Astrocyte of the hippocampus (primary cell): Measurements from ENCODE around the gene BANF1.

ENCODE experiments used
- DNase-seq: peaks from one replicate; pipeline ENCODE4 v3.0.0; 2011; ENCODE audit warnings: low read depth, low spot score

Gene BANF1

DNA sequence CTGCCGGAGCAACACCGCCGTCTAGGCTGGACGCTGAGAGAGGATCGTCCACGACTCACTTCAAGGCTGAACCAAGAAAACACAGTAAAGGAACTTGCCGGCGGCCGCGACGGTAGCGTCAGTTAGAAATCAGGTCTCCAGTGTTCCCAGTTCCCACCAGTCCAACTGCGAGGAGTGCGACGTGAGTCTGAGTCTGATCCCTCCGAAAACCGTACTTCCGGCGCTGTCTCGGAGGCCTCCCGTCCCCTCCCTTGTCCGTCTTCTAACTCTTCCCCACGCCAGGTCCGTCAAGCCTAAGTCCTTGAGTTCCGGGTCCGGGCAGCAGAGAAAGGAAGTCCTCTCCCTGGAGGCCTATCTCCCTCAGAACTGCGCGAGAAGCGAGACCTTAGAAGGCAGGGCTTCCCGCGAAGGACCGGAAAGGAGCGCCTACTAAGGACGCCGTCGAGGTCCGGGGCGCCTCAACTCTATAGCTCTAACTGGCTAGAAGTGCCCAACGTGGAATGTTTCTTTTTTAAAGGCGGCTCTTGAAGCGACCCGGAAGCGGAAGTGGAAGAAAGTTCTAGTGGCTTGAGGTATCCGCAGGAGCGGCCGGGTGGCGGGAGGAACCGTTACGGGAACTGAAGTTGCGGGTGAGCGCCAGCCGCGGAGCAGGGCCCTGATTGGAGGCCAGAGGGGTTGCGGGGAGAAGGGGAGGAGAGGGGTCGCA lies at the start of gene BANF1, which contains the start of gene EIF1AD:
Gene BANF1 (plus strand): TSS at position 562 of the 706 bp plus-strand sequence. CDS start 748 bp downstream, outside the sequence.
Gene EIF1AD (minus strand): TSS at position 216 of the 706 bp plus-strand sequence. CDS start 1,768 bp downstream, outside the sequence.
- peak; percentile 98 for DNase-seq

- no peak for DNase-seq
Observed at GRCh38 chr11:65953471-65953870, 48.8 kb upstream of the BANF1 start.

GRCh38 chr11:65954771-65955170 lies 47.5 kb upstream of the BANF1 start:
- no peak for DNase-seq

GRCh38 chr11:65958291-65958690 lies 44.0 kb upstream of the BANF1 start:
- no peak for DNase-seq

DNA sequence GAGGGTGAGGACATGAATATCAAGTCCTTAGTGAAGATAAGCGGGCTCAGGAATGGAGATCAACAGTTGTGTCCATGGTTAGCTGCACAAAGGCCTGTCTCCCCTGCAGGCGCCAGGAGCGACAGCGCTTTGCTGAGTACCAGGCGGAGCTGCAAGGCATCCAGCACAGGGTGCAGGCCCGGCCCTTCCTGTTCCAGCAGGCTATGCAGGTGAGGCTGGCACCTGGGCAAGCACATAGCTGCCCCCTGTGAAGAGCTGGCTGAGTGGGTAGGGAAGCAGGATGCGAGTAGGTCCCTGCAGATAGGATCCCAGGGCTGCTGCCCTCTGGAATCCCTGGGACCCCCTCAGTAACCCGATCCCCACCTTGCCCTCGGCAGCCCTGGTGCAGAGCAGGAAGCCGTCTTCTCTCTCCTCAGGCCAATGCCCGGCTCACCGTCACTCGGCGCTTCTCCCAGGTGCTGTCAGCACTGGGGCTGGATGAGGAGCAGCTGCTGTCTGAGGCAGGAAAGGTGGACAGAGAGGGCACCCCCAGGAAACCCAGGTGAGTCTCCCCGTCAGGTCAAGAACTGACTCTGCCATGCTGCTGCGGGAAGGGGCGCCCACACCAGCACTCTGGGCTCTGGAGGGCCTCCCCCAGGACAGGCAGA lies 43.4 kb upstream of the BANF1 start:
- no peak for DNase-seq

- no peak for DNase-seq
Observed at GRCh38 chr11:65960824-65961266, 41.5 kb upstream of the BANF1 start.

DNA sequence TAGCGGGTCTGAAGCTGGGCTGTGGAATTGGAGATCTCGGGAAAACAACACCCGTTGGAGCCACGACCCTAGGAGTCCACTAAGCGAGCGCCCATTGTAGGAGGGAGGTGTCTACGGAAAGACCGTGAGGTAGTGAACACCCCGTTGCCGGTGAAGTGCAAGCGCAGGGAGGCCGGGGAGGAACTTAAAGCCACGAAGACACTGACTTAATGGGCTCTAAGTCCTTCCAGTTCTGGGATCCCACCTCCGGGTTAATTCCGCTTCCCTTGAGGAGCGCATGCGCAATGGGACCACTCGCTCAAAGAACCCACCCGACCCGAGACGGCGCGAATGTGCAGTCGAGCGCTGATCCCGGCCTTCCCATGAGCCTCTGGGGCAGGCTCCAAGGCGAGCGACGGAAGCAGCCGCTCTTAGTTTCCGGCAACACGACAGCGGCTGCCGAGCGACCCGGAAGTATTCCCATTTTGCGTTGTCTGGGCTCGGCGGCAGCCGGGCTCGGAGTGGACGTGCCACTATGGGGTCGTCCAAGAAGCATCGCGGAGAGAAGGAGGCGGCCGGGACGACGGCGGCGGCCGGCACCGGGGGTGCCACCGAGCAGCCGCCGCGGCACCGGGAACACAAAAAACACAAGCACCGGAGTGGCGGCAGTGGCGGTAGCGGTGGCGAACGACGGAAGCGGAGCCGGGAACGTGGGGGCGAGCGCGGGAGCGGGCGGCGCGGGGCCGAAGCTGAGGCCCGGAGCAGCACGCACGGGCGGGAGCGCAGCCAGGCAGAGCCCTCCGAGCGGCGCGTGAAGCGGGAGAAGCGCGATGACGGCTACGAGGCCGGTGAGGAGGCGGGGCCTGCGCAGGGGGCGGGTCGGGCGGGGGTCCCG lies 40.8 kb upstream of the BANF1 start, which contains the start of gene SART1:
Gene SART1 (plus strand): TSS at position 468 of the 874 bp plus-strand sequence. CDS start 47 bp downstream, at position 515.
- DNase-seq: peak; percentile 99

- DNase-seq: no peak
Observed at GRCh38 chr11:65962141-65962564, 40.1 kb upstream of the BANF1 start.

DNA sequence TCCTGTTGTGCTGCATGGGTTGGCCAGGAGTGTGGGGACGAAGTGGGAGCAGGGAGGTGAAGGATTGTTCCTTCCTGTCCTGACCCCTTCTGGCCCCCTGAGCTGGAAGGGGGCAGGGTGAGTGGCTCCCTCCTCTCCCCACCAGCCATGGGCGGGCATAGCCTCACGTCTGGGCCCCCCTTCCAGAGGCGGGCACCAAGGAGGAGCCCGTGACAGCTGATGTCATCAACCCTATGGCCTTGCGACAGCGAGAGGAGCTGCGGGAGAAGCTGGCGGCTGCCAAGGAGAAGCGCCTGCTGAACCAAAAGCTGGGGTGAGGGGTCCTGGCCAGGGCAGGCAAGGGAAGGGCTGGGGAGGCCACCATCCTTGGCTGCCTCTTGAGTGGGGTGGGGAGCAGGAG lies 37.4 kb upstream of the BANF1 start:
- DNase-seq: no peak

- no peak for DNase-seq
Observed at GRCh38 chr11:65965986-65966762, 36.1 kb upstream of the BANF1 start.

- no peak for DNase-seq
Observed at GRCh38 chr11:65967329-65967934, 34.9 kb upstream of the BANF1 start.

DNA sequence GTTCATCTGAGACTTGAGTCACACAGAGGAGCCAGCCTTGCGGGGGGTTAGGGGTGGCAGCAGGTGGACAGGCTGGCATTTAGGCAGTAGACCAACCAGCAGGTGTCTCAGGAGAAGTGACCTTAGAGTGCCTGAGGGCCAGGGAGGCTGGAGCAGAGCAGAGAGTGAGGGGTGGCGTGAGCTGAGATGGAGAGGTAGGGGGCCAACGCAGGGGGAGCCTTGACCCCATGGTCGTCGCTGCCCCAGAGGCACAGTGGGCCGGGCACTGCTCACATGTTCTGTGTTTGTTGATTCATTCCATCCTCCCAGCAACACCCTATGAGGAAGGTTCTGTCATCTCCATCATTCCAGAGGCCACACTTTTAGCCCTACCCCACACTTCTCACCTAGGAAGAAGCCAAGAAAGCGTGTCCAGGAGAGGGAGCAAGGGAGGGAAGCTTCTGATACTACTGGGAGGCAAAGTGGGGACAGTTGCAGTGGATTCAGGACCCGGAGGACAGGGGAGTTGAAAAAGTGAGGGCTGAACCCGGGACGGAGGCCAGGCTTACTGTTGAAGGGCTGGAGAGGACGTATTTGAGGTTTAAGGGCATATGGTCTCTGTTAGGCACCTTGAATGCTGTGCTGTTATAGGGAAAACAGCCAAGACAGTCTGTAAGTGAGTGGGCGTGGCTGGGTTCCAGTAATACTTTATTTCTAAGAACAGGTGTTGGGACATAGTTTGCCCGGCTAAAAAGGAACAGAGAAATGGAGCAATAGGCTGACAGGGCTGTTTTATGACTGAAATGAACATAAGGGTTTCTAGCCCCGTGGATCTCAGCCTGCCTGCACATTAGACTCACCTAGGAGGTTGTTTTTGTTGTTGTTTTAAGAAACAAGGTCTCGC lies 33.5 kb upstream of the BANF1 start:
- DNase-seq: no peak

DNA sequence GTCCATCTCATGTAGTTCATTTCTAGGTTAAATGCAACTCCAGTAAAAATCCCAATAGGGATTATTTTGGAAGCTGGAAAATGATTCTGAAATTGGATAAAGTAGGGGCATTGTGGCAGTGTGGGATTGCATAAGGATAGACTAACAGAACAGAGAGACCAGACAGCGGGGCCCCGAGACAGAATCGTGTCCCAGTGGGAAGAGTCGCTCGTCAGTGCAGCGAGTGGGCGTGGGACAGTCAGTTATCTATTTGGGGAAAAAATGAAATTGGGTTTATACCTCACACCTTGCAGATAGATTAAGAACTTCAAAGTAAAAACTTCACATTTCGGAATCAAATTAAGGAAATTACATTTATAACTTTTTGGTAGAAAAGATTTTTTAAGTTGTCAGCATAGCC lies 30.2 kb upstream of the BANF1 start:
- no peak for DNase-seq

DNA sequence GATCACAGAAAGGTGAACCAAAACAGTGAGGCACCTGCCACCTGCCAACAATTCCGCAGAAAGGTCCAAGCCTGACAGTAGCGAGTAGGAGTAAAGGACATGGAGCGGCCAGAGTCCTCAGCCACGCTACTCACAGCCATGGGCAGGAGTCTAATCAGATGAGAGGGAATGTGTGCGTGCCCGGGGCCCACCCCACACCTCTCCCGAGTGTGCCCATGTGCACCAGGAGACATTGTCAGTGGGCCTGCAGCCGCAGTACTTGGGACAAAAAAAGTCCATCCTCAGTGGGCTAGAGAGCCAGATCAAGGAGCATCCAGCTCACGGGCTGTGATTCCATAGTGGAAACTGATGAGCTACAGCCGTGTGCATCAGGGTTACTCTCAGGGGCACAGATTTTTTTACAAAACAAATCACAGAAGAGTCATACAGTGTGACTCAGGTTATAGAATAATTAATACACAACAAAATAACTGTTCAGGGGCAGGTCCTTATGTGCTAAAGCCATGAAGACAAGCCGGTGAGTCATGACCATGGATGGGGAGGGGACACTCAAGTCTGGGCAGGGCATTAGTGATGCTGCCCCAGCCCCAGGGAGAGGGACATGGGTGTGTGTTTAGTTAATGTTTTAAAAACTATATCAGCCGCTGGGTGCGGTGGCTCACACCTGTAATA lies 28.7 kb upstream of the BANF1 start:
- DNase-seq: peak; percentile 27

- DNase-seq: no peak
Observed at GRCh38 chr11:65975771-65976170, 26.5 kb upstream of the BANF1 start.

- DNase-seq: no peak
Observed at GRCh38 chr11:65976216-65977176, 25.8 kb upstream of the BANF1 start.

GRCh38 chr11:65977621-65978390 lies 24.5 kb upstream of the BANF1 start:
- no peak for DNase-seq
